Loucy (cell line): Measurements from ENCODE around the gene C10orf67.

Source experiments
- H2AFZ ChIP-seq: fragments of 200-600 bp; sonication (generic); 2 replicates; pipeline ENCODE4 v1.6.0; 2016; ENCODE audit warnings: antibody characterized with exemption, mild to moderate bottlenecking, low read length, moderate library complexity
- H3F3A ChIP-seq: fragments of 200-600 bp; 2 replicates; pipeline ENCODE4 v1.6.0; 2016; ENCODE audit warnings: antibody characterized with exemption, low read depth, mild to moderate bottlenecking
- H3K27me3 ChIP-seq: fragments of 200-600 bp; sonication (generic); 2 replicates; pipeline ENCODE4 v1.6.1; 2014; ENCODE audit warnings: low read length, mild to moderate bottlenecking; ENCODE audit not compliant: insufficient read depth, poor library complexity, severe bottlenecking
- H3K36me3 ChIP-seq: fragments of 200-600 bp; sonication (generic); 2 replicates; pipeline ENCODE4 v1.6.1; 2016; ENCODE audit warnings: low read length; ENCODE audit not compliant: insufficient read depth
- H3K4me1 ChIP-seq: fragments of 200-600 bp; sonication (generic); 2 replicates; pipeline ENCODE4 v1.5.1; 2014; ENCODE audit warnings: low read length, mild to moderate bottlenecking; ENCODE audit not compliant: insufficient read depth, poor library complexity, severe bottlenecking
- H3K4me2 ChIP-seq: fragments of 200-600 bp; sonication (generic); 2 replicates; pipeline ENCODE4 v1.6.0; 2014; ENCODE audit warnings: antibody characterized with exemption, low read length, low read depth, mild to moderate bottlenecking; ENCODE audit not compliant: poor library complexity, severe bottlenecking
- H3K4me3 ChIP-seq: fragments of 200-600 bp; sonication (generic); 2 replicates; pipeline ENCODE4 v1.5.1; 2014; ENCODE audit warnings: low read length, mild to moderate bottlenecking, mixed read lengths; ENCODE audit not compliant: poor library complexity, severe bottlenecking
- H3K79me2 ChIP-seq: fragments of 200-600 bp; sonication (generic); 2 replicates; pipeline ENCODE4 v1.6.1; 2014; ENCODE audit warnings: low read length; ENCODE audit not compliant: insufficient read depth
- H3K9ac ChIP-seq: fragments of 200-600 bp; sonication (generic); 2 replicates; pipeline ENCODE4 v1.6.0; 2014; ENCODE audit warnings: mild to moderate bottlenecking, low read depth, low read length, moderate library complexity; ENCODE audit not compliant: poor library complexity, severe bottlenecking
- H3K9me2 ChIP-seq: fragments of 200-600 bp; sonication (generic); replicated peaks from 2 replicates; pipeline ENCODE4 v1.6.1; 2016; ENCODE audit warnings: low read depth, low read length, mixed read lengths
- H3K9me3 ChIP-seq: fragments of 200-600 bp; sonication (generic); 2 replicates; pipeline ENCODE4 v1.6.1; 2014; ENCODE audit warnings: mild to moderate bottlenecking, antibody characterized with exemption, low read length, low read depth; ENCODE audit not compliant: insufficient read depth
- H4K20me1 ChIP-seq: fragments of 200-600 bp; sonication (generic); 2 replicates; pipeline ENCODE4 v1.6.0; 2014; ENCODE audit warnings: antibody characterized with exemption, low read length, mild to moderate bottlenecking; ENCODE audit not compliant: insufficient read depth, poor library complexity, severe bottlenecking
- CTCF ChIP-seq: fragments of 200-600 bp; sonication (generic); conservative IDR thresholded peaks from 2 replicates; pipeline ENCODE4 v1.5.1; 2014; ENCODE audit warnings: mild to moderate bottlenecking, antibody characterized with exemption, low read length
- EZH2phosphoT487 ChIP-seq: fragments of 200-600 bp; IDR thresholded peaks from 2 replicates; pipeline ENCODE4 v1.6.1; 2018; ENCODE audit warnings: antibody characterized with exemption, mild to moderate bottlenecking, moderate library complexity, borderline replicate concordance

Gene C10orf67

GRCh38 chr10:23230582-23230981 lies 114.0 kb downstream of the C10orf67 start:
- H3K4me3 ChIP-seq = no peak overlapping the region
- H4K20me1 ChIP-seq = no peaks in the 10 kb centered on the region
- H3K36me3 ChIP-seq = no peaks in the 10 kb centered on the region
- no peak overlapping the region for H3K4me2 ChIP-seq
- no peaks in the 10 kb centered on the region for H3K9me3 ChIP-seq
- H3K9ac ChIP-seq = no peak overlapping the region
- no peak overlapping the region for H2AFZ ChIP-seq
- H3F3A ChIP-seq = no peaks in the 10 kb centered on the region
- H3K4me1 ChIP-seq = no peaks in the 10 kb centered on the region
- no peaks in the 10 kb centered on the region for H3K79me2 ChIP-seq
- TF ChIP-seq EZH2phosphoT487 (no peak), CTCF (no peak)
- H3K9me2 ChIP-seq = no peaks in the 10 kb centered on the region
- H3K27me3 ChIP-seq = no peaks in the 10 kb centered on the region

- no peak overlapping the region for H3K4me2 ChIP-seq
- no peaks in the 10 kb centered on the region for H3K4me1 ChIP-seq
- H3K36me3 ChIP-seq = no peaks in the 10 kb centered on the region
- no peaks in the 10 kb centered on the region for H3K27me3 ChIP-seq
- H3K79me2 ChIP-seq = no peaks in the 10 kb centered on the region
- H3F3A ChIP-seq = no peaks in the 10 kb centered on the region
- H4K20me1 ChIP-seq = no peaks in the 10 kb centered on the region
- H2AFZ ChIP-seq = no peak overlapping the region
- TF ChIP-seq CTCF = no peak
- TF ChIP-seq EZH2phosphoT487 = no peak
- no peak overlapping the region for H3K9ac ChIP-seq
- H3K9me3 ChIP-seq = no peaks in the 10 kb centered on the region
- H3K9me2 ChIP-seq = no peaks in the 10 kb centered on the region
- H3K4me3 ChIP-seq = no peak overlapping the region
These were observed 127.1 kb downstream of the C10orf67 start for GRCh38 chr10:23217471-23217870.

- H3K9me2 ChIP-seq = no peaks in the 10 kb centered on the region
- TF ChIP-seq CTCF (no peak), EZH2phosphoT487 (no peak)
- H3K4me1 ChIP-seq = no peaks in the 10 kb centered on the region
- H3K9ac ChIP-seq = no peak overlapping the region
- no peaks in the 10 kb centered on the region for H3K79me2 ChIP-seq
- H3K4me2 ChIP-seq = no peak overlapping the region
- H4K20me1 ChIP-seq = no peaks in the 10 kb centered on the region
- no peaks in the 10 kb centered on the region for H3K36me3 ChIP-seq
- peaks cover 5% of the 10 kb centered on the region for H3K27me3 ChIP-seq
- no peaks in the 10 kb centered on the region for H3F3A ChIP-seq
- H3K9me3 ChIP-seq = no peaks in the 10 kb centered on the region
- H2AFZ ChIP-seq = no peak overlapping the region
- H3K4me3 ChIP-seq = no peak overlapping the region
These were observed 138.5 kb downstream of the C10orf67 start for GRCh38 chr10:23205972-23206642.
